Hepatocyte (in vitro differentiated cells): Measurements from ENCODE around the gene GLS. TPM values are rescaled to one million over a fixed set of nuclear protein-coding genes. Genes with fewer than 3 reads are reported as not detected.

Source experiments
- DNase-seq: peaks from one replicate; pipeline ENCODE4 v3.0.0-alpha.2; 2016; ENCODE audit warnings: low spot score
- H2AFZ ChIP-seq: fragments of 200-600 bp; sonication (generic); 2 replicates; pipeline ENCODE4 v1.6.0; 2016; ENCODE audit warnings: antibody characterized with exemption, mild to moderate bottlenecking
- H3K27ac ChIP-seq: fragments of 200-600 bp; sonication (generic); 2 replicates; pipeline ENCODE4 v1.5.1; 2016; ENCODE audit warnings: mild to moderate bottlenecking
- H3K27me3 ChIP-seq: fragments of 200-600 bp; sonication (generic); 2 replicates; pipeline ENCODE4 v1.6.1; 2016
- H3K36me3 ChIP-seq: fragments of 200-600 bp; sonication (generic); replicated peaks from 2 replicates; pipeline ENCODE4 v1.5.1; 2016; ENCODE audit warnings: low read depth; ENCODE audit not compliant: insufficient read depth
- H3K4me1 ChIP-seq: fragments of 200-600 bp; sonication (generic); 2 replicates; pipeline ENCODE4 v1.5.1; 2016; ENCODE audit warnings: mild to moderate bottlenecking, moderate library complexity; ENCODE audit not compliant: insufficient read depth
- H3K4me2 ChIP-seq: fragments of 200-600 bp; sonication (generic); 2 replicates; pipeline ENCODE4 v1.6.0; 2016
- H3K4me3 ChIP-seq: fragments of 200-600 bp; sonication (generic); 2 replicates; pipeline ENCODE4 v1.5.1; 2016; ENCODE audit warnings: mild to moderate bottlenecking
- H3K79me2 ChIP-seq: fragments of 200-600 bp; sonication (generic); 2 replicates; pipeline ENCODE4 v1.6.0; 2017; ENCODE audit warnings: mild to moderate bottlenecking
- H3K9me2 ChIP-seq: fragments of 200-600 bp; sonication (generic); replicated peaks from 2 replicates; pipeline ENCODE4 v1.6.0; 2017; ENCODE audit warnings: mild to moderate bottlenecking; ENCODE audit not compliant: insufficient read depth
- H3K9me3 ChIP-seq: fragments of 200-600 bp; sonication (generic); 2 replicates; pipeline ENCODE4 v1.5.1; 2016; ENCODE audit warnings: low read depth, mild to moderate bottlenecking
- H4K20me1 ChIP-seq: fragments of 200-600 bp; sonication (generic); 2 replicates; pipeline ENCODE4 v1.6.0; 2016; ENCODE audit warnings: mild to moderate bottlenecking; ENCODE audit not compliant: insufficient read depth, poor library complexity, severe bottlenecking
- CTCF ChIP-seq: fragments of 200-600 bp; sonication (generic); IDR thresholded peaks from 2 replicates; pipeline ENCODE4 v1.5.1; 2016; ENCODE audit warnings: antibody characterized with exemption, mild to moderate bottlenecking; ENCODE audit not compliant: poor library complexity
- EZH2 ChIP-seq: fragments of 200-600 bp; sonication (generic); IDR thresholded peaks from 2 replicates; pipeline ENCODE4 v1.6.1; 2016; ENCODE audit warnings: antibody characterized with exemption, mild to moderate bottlenecking, borderline replicate concordance
- EZH2phosphoT487 ChIP-seq: fragments of 200-600 bp; sonication (generic); IDR thresholded peaks from one replicate; pipeline ENCODE4 v1.6.1; 2018; ENCODE audit warnings: antibody characterized with exemption, mild to moderate bottlenecking, low read depth, moderate library complexity; ENCODE audit not compliant: unreplicated experiment, severe bottlenecking
- WGBS: methylation state at CpG from one replicate; pipeline ENCODE4 v1.1.6; 2016; ENCODE audit warnings: low lambda C conversion rate; ENCODE audit errors: missing lambda C conversion rate; 5-methylcytosine and 5-hydroxymethylcytosine counted together
- polyA plus RNA-seq: library from polyadenylated mRNA; unstranded; fragments of >200 nt; fragmentation: Nextera tagmentation; extraction: Ambion mirVana; gene quantifications from 2 replicates; pipeline ENCODE4 v1.2.1, GENCODE V29; 2016
- total RNA-seq: library from RNA; depleted of rRNA; stranded (reverse); fragments of >200 nt; gene quantifications from 2 replicates; pipeline ENCODE4 v1.2.3, GENCODE V29; 2014

Gene GLS
- total and polyA plus RNA-seq, 2 experiments from 2014 or later, result 78.8 to 460 TPM

- Histone ChIP-seq H3K4me2 (no peak overlapping the region), H3K36me3 (peaks cover 14% of the 10 kb centered on the region), H3K27me3 (no peaks in the 10 kb centered on the region), H3K9me3 (no peaks in the 10 kb centered on the region), H3K4me1 (peaks cover 22% of the 10 kb centered on the region), H3K27ac (peak overlapping the region; percentile 66), H3K9me2 (no peaks in the 10 kb centered on the region), H3K4me3 (no peak overlapping the region), H4K20me1 (no peaks in the 10 kb centered on the region), H2AFZ (no peak overlapping the region), H3K79me2 (no peaks in the 10 kb centered on the region)
- WGBS, result 81% methylated on average over 1 of the region's 1 CpG
- no peak for TF ChIP-seq CTCF
- DNase-seq, result no peak
Measured at GRCh38 chr2:190981733-190982132, 101.1 kb downstream of the GLS start.

GRCh38 chr2:190982262-190983034 lies 101.8 kb downstream of the GLS start:
- 96% methylated on average over 8 of the region's 8 CpGs for WGBS
- no peak for DNase-seq
- Histone ChIP-seq H3K4me2 (no peak overlapping the region), H3K4me3 (no peak overlapping the region), H2AFZ (no peak overlapping the region), H3K9me2 (no peaks in the 10 kb centered on the region), H3K36me3 (peaks cover 15% of the 10 kb centered on the region), H3K27ac (no peak overlapping the region), H4K20me1 (no peaks in the 10 kb centered on the region), H3K4me1 (peaks cover 22% of the 10 kb centered on the region), H3K9me3 (no peaks in the 10 kb centered on the region), H3K79me2 (no peaks in the 10 kb centered on the region), H3K27me3 (no peaks in the 10 kb centered on the region)
- TF ChIP-seq EZH2 (no peak), CTCF (no peak), EZH2phosphoT487 (no peak)

- DNase-seq, result no peak
- Histone ChIP-seq H3K4me2 (no peak overlapping the region), H3K4me1 (peaks cover 17% of the 10 kb centered on the region), H4K20me1 (no peaks in the 10 kb centered on the region), H3K27me3 (no peaks in the 10 kb centered on the region), H3K9me2 (no peaks in the 10 kb centered on the region), H3K9me3 (no peaks in the 10 kb centered on the region), H3K79me2 (no peaks in the 10 kb centered on the region), H3K27ac (no peak overlapping the region), H2AFZ (no peak overlapping the region), H3K4me3 (no peak overlapping the region), H3K36me3 (peaks cover 4% of the 10 kb centered on the region)
- TF ChIP-seq EZH2 (no peak), CTCF (no peak), EZH2phosphoT487 (no peak)
- 96% methylated on average over 5 of the region's 5 CpGs for WGBS
Measured at GRCh38 chr2:190984595-190984994, 104.0 kb downstream of the GLS start.
